Subcutaneous abdominal adipose tissue (tissue), 5 donors: Measurements from ENCODE around the gene MRPL58.
"Not testable (repeated sequence)": the region's sequence is repeated elsewhere in the genome, so short reads cannot be mapped to it uniquely, and the experiment has no call there.

Experiments
- H3K27ac ChIP-seq: one replicate; pipeline ENCODE4 v1.7.0; 2013; ENCODE audit warnings: low read depth, mild to moderate bottlenecking, inconsistent platforms, low read length, moderate library complexity
- H3K27me3 ChIP-seq, 5 donors: one replicate each; pipeline ENCODE4 v1.7.0; 2013; ENCODE audit warnings: low read length in 5 of 5, inconsistent platforms in 1 of 5; ENCODE audit not compliant: control insufficient read depth in 5 of 5, insufficient read depth in 4 of 5
- H3K36me3 ChIP-seq, 5 donors: one replicate each; pipeline ENCODE4 v1.7.0; 2013; ENCODE audit warnings: low read length in 5 of 5; ENCODE audit not compliant: control insufficient read depth in 5 of 5, insufficient read depth in 5 of 5
- H3K4me1 ChIP-seq, 5 donors: one replicate each; pipeline ENCODE4 v1.7.0; 2013; ENCODE audit warnings: low read length in 5 of 5, mild to moderate bottlenecking in 3 of 5, moderate library complexity in 1 of 5; ENCODE audit not compliant: control insufficient read depth in 5 of 5, insufficient read depth in 5 of 5
- H3K4me3 ChIP-seq, 5 donors: one replicate each; pipeline ENCODE4 v1.7.0; 2013; ENCODE audit warnings: low read length in 5 of 5, low read depth in 1 of 5
- H3K9ac ChIP-seq, 5 donors: one replicate each; pipeline ENCODE4 v1.7.0; 2013; ENCODE audit warnings: low read length in 5 of 5, mild to moderate bottlenecking in 4 of 5, moderate library complexity in 3 of 5
- H3K9me3 ChIP-seq, 5 donors: one replicate each; pipeline ENCODE4 v1.7.0; 2013; ENCODE audit warnings: low read length in 5 of 5; ENCODE audit not compliant: control insufficient read depth in 5 of 5
- donor health status: healthy.
- donor health status: healthy.
- donor health status: healthy.
- donor health status: healthy.
- donor health status: healthy.

The MRPL58 gene

DNA sequence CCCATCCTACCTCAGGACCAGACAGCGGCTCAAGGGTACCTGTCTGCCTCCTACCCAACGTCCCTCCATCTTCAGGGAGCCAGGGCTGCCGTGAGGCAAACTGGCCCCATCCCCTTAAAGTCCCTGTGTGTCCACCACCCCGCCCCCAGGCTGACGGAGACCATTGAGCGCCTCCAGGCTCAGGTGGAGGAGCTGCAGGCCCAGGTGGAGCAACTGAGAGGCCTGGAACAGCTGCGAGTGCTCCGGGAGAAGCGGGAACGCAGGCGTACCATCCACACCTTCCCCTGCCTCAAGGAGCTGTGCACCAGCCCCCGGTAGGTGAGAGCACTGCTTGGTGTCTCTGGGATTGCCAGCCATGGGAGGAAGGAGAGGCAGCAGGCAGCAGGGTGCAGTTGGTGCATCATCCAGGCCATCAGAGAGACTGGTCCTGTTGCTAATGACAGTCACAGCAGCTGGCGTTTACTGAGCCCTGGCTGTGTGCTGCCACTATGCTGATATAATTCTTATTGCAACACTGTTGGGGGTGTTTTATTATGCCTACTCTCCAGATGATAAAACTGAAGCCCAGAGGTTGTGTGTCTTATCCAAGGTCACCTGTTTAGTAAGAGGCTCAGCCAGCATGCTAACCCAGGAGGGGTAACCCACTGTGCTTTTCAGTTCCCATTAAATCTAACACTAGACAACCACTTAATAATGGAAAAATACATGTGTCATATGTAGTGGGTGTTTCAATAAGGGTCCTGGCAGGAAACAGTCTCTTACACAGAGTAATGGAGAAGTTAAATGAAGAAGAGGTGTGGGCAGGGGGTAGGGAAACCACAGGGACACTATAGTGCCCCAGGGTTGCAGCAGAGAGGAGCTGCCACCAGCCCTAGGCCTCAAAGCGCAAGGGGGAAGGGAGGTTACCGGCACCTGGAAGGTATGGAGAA, 10.3 kb upstream of the MRPL58 start:
- Histone ChIP-seq H3K27ac (no peak overlapping the region), H3K27me3 (no peaks in the 10 kb centered on the region), H3K9me3 (no peaks in the 10 kb centered on the region), H3K36me3 (peaks cover 0 to 57% (median 52%) of the 10 kb centered on the region in 5 donors), H3K4me3 (no peak overlapping the region), H3K4me1 (no peaks in the 10 kb centered on the region), H3K9ac (no peak overlapping the region)

GRCh38 chr17:75003070-75003956, 9.2 kb upstream of the MRPL58 start:
- H3K27me3 ChIP-seq, result no peaks in the 10 kb centered on the region
- no peak overlapping the region for H3K4me3 ChIP-seq
- peaks cover 0 to 57% (median 52%) of the 10 kb centered on the region in 5 donors for H3K36me3 ChIP-seq
- no peak overlapping the region for H3K9ac ChIP-seq
- no peaks in the 10 kb centered on the region for H3K4me1 ChIP-seq
- no peaks in the 10 kb centered on the region for H3K9me3 ChIP-seq
- H3K27ac ChIP-seq, result no peak overlapping the region

GRCh38 chr17:75003957-75004355, 8.5 kb upstream of the MRPL58 start:
- Histone ChIP-seq H3K4me1 (no peaks in the 10 kb centered on the region), H3K27ac (no peak overlapping the region), H3K9me3 (no peaks in the 10 kb centered on the region), H3K9ac (no peak overlapping the region), H3K27me3 (no peaks in the 10 kb centered on the region), H3K4me3 (no peak overlapping the region), H3K36me3 (peaks cover 0 to 57% (median 51%) of the 10 kb centered on the region in 5 donors)

DNA sequence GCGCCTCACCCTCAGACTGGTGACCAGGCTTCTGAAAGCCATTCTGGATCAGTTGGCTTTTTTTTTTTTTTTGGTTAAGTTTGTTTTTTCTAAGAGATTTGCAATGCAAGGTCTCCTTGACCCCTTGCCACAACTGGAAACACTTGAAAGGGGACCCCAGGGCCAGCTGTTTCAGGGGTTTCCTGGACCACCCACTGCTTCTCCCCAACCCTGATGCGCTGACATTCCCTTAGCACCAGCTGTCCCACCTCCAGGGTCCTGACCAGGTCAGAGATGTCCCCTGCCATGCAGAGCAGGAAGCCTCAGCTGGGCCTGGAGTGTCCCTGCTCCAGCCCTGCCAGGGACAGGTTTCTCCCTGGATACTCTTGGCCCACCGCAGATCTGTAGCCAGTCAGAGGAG, 8.1 kb upstream of the MRPL58 start:
- Histone ChIP-seq H3K4me3 (no peak overlapping the region), H3K4me1 (no peaks in the 10 kb centered on the region), H3K9me3 (no peaks in the 10 kb centered on the region), H3K36me3 (peaks cover 0 to 55% (median 46%) of the 10 kb centered on the region in 5 donors), H3K27ac (no peak overlapping the region), H3K9ac (no peak overlapping the region), H3K27me3 (no peaks in the 10 kb centered on the region)

DNA sequence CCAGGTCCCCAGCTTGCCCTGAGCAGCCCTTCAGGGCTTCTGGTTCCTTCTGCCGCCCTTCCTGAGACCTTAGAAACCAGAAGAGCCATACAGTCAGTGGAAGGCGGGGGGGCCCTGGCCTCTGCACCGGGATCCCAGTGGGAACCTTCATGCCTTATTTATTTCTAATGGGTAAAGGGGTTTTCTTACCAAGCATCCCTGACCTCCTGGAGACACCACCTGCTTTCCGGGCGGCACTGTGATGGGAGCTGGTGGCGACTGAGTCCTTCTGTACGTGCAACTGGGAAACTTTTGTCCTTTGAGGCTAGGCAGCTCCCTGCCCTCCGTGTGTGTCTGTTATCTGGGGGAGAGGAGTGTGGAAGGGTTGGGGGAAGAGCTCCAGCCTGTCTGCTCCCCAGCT, 7.2 kb upstream of the MRPL58 start:
- Histone ChIP-seq H3K9me3 (no peaks in the 10 kb centered on the region), H3K36me3 (peaks cover 0 to 49% (median 43%) of the 10 kb centered on the region in 5 donors), H3K4me1 (no peaks in the 10 kb centered on the region), H3K27me3 (no peaks in the 10 kb centered on the region), H3K27ac (no peak overlapping the region), H3K4me3 (no peak overlapping the region), H3K9ac (no peak overlapping the region)

DNA sequence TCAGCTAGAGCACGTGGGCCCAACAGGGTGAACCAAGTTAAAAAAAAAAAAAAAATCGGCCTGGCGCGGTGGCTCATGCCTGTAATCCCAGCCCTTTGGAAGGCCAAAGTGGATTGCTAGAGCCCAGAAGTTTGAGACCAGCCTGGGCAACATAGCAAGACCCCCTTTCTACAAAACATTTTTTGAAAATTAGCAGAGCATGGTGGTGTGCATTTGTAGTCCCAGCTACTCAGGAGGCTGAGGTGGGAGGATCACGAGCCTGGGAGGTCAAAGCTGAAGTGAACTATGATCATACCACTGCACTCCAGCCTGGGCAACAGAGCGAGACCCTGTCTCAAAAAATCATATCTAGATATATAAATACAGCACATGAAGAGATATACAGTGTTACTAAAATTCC, 6.4 kb upstream of the MRPL58 start:
- H3K9me3 ChIP-seq, H3K4me3 ChIP-seq, H3K9ac ChIP-seq, H3K27ac ChIP-seq, H3K27me3 ChIP-seq, H3K4me1 ChIP-seq: not testable (repeated sequence)
- H3K36me3 ChIP-seq, result peaks cover 0 to 46% (median 42%) of the 10 kb centered on the region in 5 donors

- Histone ChIP-seq H3K4me1 (peaks cover under 1 to 9% (median 8%) of the 10 kb centered on the region in 5 donors), H3K36me3 (peaks cover 0 to 41% (median 37%) of the 10 kb centered on the region in 5 donors), H3K27me3 (no peaks in the 10 kb centered on the region), H3K27ac (no peak overlapping the region), H3K9ac (no peak overlapping the region), H3K9me3 (no peaks in the 10 kb centered on the region), H3K4me3 (no peak overlapping the region)
Measured at GRCh38 chr17:75006653-75007052, 5.8 kb upstream of the MRPL58 start.

DNA sequence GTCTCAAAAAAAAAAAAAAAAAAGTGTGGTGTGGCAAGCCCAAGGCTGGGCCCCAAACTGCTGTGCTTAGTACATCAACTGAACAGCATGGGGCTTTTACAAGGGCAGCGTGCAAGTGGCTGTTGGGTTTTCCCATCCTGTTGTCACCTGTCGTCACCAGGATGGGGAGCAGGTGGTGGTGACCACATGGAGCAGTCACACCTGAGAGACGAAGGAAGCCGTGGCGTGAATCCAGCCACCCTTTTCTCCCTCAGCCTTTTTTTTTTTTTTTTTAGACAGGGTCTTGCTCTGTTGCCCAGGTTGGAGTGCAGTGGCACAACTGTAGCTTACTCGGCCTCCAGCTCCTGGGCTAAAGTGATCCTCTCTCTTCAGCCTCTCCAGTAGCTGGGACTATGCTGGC, 4.1 kb upstream of the MRPL58 start:
- no peak overlapping the region for H3K27ac ChIP-seq
- H3K4me1 ChIP-seq, result peaks cover 4 to 23% (median 23%) of the 10 kb centered on the region in 5 donors
- peaks cover 0 to 24% (median 20%) of the 10 kb centered on the region in 5 donors for H3K36me3 ChIP-seq
- no peak overlapping the region for H3K4me3 ChIP-seq
- H3K9me3 ChIP-seq, result no peaks in the 10 kb centered on the region
- H3K27me3 ChIP-seq, result no peaks in the 10 kb centered on the region
- H3K9ac ChIP-seq, result no peak overlapping the region

DNA sequence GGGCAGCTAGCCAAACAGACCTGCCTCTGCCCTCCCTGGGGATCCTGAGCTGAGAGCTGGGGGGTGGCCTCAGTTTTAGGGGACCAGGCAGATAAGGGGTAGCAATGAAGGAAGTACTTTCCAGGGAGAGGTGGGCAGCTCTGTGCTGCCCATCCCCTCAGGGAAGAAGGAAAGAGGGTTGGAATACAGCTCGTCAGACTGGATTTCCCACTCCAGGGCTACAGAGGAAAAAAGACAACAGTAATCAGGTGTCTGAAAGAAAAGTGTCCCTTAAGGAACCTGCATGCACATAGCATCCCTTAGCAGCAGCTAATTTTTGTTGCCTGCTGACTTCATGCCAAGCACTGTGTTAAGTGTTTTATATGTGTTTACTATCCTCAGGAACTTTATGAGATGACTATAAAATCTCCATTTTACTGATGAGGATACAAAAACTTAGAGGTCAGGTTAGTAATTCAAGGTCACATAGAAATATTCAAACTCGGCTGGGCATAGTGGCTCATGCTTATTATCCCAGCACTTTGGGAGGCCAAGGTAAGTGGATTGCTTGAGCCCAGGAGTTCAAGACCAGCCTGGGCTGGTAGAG, 3.2 kb upstream of the MRPL58 start:
- peaks cover 0 to 15% (median 12%) of the 10 kb centered on the region in 5 donors for H3K36me3 ChIP-seq
- no peak overlapping the region for H3K4me3 ChIP-seq
- H3K9me3 ChIP-seq, result no peaks in the 10 kb centered on the region
- H3K27me3 ChIP-seq, result no peaks in the 10 kb centered on the region
- peaks cover 8 to 28% (median 27%) of the 10 kb centered on the region in 5 donors for H3K4me1 ChIP-seq
- H3K27ac ChIP-seq, result no peak overlapping the region
- no peak overlapping the region for H3K9ac ChIP-seq
